T-helper 1 cell treated with Interleukin-12 subunit alpha and Interleukin-12 subunit beta and Interleukin-4 antibody, amounts not matched to agents 30 ng/mL and 1 ng/mL, for 36 hours (primary cell): ENCODE data around the gene GTF3C1. TPM values are rescaled to one million over a fixed set of nuclear protein-coding genes. Genes with fewer than 3 reads are reported as not detected.

ENCODE experiments used
- intact Hi-C: fragments of 100-400 bp; cut with micrococcal nuclease; formaldehyde crosslinking; loops from one replicate; pipeline ENCODE4 v1.15.1; 2024
- total RNA-seq: library from RNA; stranded (reverse); gene quantifications from 2 replicates; pipeline ENCODE4 v1.2.3, GENCODE V29; 2022

The GTF3C1 gene
- total RNA-seq, 1 donor from 2014 or later = 58.5 TPM

DNA sequence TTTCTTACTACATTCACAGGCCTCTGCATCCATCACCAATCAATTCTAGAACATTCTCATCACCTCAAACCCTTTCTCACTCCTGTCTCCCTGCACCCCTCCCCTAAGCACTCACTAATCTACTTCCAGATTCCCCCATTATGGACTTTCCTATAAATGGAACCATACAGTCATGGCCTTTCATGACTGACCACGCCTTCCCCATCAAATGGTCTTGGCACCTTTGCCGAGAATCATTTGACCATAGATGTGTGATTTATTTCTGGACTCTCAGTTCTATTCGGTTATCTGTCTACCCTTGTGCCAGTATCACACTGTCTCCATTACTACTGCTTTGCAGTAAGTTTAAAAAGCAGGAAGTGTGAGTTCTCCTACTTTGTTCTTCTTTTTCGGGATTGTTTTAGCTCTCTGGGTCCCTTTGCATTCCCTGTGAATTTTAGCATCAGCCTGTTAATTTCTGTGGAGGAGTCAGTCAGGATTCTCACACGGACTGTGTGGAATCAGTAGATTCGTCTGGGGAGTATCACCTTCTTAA, 27.5 kb downstream of the GTF3C1 start:
- intact Hi-C loops = no loop called here

- intact Hi-C loops = no loop called here
Measured at GRCh38 chr16:27520982-27521673, 28.6 kb downstream of the GTF3C1 start.

DNA sequence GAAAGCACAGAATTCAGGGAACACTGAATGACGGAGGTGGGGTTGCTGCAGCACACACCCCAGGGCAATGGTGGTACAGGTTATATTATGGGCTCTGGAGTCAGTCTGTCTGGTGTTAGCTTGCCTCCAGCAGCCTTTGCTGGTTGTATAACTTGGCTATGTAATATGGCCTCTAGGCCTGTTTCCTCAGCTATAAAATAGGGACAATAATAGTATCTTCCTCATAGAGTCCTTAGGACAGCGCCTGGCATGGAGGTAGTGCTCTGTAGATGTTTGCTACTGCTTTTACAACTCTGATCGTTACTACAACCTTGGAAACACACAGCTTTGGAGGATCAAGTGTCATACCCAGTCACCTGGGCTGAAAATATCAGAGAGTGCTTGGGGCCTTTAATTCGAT, 31.5 kb downstream of the GTF3C1 start:
- intact Hi-C loops = no loop called here

GRCh38 chr16:27517664-27518063, 32.0 kb downstream of the GTF3C1 start:
- intact Hi-C loops = no loop called here

DNA sequence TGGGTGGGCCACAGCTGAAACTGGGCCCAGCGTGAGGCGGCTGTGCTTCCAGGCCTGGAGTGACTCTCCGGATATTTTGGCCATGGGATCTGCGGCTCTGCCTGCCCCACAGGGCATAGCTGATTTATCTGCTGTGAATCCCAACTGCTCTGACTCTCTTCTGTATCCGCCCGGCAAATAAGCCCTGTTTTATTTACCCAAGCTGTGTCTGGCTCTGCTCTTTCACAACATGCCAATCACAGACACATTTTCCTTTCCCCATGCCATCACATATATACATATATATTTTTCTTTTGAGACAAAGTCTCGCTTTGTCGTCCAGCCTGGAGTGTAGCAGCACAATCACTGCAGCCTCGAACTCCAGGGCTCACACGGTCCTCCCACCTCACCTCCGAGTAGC, 33.3 kb downstream of the GTF3C1 start:
- intact Hi-C loops = no loop called here

GRCh38 chr16:27515874-27516353, 33.8 kb downstream of the GTF3C1 start:
- intact Hi-C loops = no loop called here

DNA sequence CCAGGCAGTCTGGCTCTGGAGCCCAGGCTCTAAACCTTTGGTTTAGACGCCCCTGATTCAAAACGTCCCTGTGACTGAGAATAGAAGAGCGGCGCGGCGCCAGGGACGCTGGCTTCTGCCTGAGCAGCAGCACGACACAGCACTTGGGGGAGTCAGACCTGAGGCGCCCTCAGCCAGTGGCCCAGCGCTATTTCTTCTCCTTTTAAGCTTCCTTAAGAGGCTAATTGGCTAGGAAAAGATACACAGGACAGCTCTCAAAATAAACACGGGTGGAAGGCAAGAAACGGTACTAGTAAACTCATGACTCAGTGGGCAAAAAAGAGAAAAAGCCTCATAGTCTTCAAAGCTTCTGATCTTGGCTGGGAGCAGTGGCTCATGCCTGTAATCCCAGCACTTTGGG, 34.9 kb downstream of the GTF3C1 start:
- intact Hi-C loops = no loop called here

DNA sequence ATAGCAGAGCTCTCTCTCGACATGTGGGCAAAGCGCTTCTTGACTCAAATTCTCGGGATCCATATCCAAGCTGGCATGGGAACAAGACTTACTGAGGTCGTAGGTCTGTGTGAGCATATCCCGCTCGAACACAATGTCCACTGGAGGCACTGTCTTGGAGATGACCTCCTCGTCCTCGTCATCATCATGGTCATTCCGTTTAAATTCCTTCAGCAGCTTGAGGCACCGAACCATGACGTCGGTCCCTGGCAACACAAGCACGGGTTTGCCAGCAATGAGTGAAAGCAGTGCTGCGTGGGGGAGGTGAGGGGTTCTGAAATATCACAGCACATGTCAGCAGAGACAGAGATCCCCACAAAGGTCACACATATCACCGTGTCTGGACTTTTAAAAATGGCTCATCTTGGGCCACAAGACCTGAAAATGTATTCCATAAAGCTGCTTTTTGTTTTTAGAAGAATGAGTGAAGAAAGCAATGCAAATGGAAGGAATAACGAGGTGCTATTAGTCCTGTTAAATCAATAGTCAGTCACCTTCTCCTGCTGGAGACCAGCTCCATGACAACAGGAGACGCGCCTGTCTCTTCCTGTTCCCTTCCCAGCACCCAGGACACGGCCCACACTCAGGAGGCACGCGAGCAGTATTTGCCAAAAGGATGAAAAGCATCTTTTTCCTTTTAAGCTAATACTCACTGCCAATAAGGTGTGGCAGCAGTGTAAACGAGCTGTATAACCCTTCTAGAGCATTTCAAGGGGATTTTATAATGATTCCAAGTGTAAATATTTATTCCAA, 37.9 kb downstream of the GTF3C1 start:
- intact Hi-C loops = no loop called here

DNA sequence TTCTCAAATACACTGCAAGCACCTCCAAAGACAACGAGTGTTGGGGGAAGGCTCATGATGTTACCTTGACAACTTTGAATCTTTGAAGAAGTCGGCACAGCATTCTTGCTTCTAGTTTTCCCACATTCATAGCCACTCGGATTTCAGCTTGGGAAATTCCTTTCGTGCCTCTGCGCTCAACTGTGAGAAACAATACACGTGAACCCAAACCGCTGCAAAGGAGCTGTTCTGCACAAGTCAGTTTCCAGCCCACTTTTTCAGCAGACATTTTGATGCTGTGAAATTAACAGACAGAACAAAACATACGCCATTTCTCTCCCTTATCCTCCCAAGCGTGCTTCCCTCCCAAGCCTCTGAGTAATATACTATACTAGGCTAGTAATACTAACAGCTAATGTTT, 41.2 kb downstream of the GTF3C1 start:
- intact Hi-C loops = no loop called here

DNA sequence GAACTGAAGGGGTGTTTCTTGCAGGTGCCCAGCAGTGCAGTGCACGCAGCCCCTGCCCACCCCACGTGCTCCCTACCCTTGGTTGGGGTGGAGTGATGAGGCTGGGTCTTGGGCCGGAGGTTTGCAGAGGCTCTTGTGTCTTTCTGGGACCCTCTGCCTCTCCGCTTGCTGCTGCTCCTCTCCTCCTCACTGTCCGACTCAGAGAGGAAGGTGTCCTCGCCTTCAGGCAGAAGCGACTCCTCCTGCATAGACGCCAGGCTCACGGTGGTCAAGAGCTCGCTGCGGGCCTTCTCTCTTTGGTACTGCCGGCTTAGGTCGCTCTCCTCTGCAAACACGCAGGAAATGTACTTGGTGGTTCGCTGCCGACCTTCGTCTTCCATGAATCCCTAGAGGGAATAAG, 42.9 kb downstream of the GTF3C1 start:
- intact Hi-C loops = no loop called here

GRCh38 chr16:27505297-27506236, 44.1 kb downstream of the GTF3C1 start:
- intact Hi-C loops = no loop called here

DNA sequence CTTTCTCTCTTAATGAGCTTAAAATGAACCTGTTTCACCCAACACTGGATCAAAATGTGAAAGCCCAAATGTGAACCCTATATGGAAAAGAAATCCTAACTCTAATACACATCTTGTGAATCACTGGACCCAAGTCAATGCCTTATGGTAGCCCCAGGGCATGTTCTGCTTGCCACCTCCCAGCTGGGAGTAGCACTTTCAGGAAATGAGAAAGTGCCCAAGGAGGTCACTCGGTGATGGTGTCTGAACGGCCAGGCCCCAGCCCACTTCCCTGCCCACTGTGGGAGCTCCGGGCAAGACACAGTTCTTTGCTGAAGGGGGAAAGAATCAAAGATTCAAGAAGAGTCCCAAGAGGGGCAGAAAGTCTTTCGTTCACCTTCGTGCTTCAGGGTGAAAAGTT, 46.1 kb downstream of the GTF3C1 start:
- intact Hi-C loops = no loop called here

GRCh38 chr16:27500801-27501200, 48.9 kb downstream of the GTF3C1 start:
- intact Hi-C loops = no loop called here

- intact Hi-C loops = no loop called here
Measured at GRCh38 chr16:27499659-27500055, 50.1 kb downstream of the GTF3C1 start.

DNA sequence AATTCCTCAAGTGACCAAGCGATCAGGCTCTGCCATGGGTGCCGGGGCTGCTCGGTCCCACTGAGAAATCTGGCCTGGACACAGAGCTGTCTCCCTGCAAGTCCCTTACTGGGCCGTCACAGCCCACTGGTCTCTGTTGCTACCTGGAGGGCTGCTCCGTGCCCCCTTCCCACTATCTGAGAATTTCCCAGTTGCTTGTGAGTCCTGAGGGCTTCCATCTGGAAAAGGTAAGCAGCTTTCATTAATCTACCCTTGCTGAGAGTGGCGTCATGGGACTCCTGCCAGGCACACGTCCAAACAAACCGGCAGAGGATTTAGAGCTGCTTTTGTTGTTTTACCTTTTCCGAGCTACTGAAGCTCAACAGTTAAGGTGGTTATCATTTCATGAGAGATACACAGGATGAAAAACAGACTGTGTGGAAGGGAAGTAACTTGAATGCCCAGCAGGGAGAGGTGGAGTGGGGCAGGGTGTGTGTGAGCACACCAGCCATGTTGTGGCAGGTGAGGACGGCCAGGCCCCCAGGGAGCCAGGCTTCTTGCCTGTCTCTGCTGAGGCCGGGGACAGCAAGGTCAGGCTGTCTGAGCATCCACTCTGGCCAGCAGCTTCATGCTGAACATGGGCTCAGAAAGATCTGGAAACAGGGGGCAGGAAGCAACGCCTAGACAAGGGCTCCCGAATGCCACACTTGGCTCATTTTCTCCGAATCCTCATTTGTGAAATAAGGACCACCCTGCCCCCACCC, 50.6 kb downstream of the GTF3C1 start:
- intact Hi-C loops = no loop called here

DNA sequence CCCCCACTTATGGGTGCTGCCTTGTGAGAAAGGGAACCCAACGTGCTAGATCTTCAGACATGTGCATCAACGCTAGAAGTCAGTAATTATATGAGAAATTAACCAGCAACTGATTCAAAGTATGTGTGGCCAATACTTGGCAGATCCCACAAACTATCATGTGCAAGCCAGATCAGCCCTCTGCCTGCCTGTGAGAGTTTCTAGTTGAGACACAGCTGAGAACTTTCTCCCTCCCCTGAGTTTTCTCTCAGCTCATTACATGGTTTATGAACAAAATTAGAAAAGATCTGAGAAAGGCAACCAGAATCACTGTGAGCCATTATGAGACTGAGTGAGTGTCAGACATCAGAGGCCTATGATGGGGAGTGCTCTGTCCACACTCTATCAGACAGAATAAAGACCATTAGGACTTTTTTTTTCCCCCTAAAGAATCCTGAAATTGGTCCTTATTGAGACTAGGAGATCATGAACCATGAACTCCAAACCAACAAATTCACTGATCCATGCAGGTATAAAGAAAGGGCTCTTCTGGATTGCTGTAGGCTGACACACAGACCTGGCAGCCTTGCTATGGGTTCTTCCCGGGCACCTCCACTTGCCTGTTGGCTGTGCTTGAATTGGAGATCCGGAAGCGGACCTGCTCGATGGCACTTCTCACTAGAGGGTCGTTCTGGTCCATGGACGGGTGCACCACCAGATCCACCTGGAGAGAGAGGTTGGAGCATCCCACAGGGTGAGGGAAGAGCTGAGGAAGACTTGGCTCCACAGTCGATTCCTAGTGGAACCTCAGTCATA, 51.5 kb downstream of the GTF3C1 start:
- intact Hi-C loops = no loop called here

DNA sequence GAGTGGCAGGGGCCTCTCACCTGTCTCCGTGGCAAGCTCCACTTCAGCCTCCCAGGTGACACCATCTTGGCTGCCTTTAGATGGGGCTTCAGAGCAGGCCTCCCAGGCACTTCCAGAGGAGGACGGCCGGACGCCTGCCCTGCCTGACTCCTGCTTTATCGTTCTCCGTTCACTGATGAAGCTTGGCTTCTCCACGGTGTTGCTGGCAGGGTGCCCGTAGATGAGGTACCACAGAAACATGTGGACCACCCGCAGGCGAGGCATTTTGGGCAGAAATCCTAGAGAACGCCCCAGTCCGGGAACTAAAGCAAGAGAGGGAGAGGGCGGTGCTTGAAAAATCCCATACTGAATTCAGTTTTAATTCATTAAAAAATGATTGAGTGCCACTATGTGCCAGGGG, 54.5 kb downstream of the GTF3C1 start:
- intact Hi-C loops = no loop called here

DNA sequence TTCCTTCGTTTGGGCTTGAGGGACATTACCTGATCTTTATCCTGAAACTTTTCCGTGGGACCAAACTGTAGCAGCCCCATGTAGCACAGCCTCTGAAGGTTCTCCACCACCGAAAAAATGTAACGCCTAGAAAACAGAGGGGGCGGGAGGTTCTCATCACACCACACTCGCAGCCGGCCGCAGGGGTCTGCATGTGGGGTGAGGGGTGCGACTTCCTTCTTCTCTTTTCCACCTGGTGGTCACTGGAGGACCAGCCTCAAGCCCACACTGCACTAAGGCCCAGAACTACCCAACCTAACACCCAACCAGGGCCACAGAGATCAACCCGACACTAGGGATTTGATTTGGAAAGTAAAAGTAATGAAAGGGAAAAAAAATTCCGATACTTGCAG, 57.1 kb downstream of the GTF3C1 start:
- intact Hi-C loops = no loop called here

DNA sequence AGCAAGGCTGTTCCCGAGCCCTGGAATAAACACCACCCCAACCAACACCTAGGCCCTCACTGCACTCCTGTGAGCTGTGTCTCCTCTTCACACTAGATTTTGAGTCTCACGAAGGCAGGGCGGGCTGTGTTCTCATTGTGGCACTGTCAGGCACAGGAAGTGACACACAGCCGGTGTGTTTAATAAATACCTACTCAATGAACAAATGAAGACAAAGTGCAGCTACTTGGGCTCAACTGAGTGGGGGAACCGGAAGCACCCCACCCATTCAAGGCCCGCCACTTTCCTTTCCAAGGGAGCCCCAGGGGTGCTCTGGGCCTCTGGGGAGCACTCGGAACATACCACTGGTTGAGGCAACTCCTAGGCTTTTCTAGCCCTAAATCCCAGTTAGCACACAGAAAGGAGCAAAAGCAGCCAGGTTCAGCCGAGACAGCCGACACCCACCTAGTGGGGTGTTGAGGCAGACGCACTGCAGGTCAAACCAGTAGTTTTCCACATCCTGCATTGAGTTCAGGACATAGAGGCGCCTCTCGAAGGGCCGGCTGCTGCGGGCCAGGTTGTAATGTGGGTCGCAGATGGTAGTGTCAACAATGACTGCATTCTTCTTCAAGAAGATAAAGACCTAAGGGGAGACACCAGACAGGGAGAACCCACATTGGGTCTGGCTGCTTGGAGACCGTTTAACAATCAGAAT, 57.7 kb downstream of the GTF3C1 start:
- intact Hi-C loops = no loop called here
